OCI-LY1 (cell line): ENCODE data around the gene ZNF679.

Source experiments
- H2AFZ ChIP-seq: fragments of 200-600 bp; sonication (generic), shearing (Covaris generic); 2 replicates; pipeline ENCODE4 v1.6.0; 2014; ENCODE audit warnings: antibody characterized with exemption, mild to moderate bottlenecking, low read length
- H3F3A ChIP-seq: fragments of 200-600 bp; sonication (generic), shearing (Covaris generic); 2 replicates; pipeline ENCODE4 v1.6.0; 2014; ENCODE audit warnings: mild to moderate bottlenecking, antibody characterized with exemption, low read length, moderate library complexity; ENCODE audit not compliant: insufficient read depth
- H3K27ac ChIP-seq: fragments of 200-600 bp; sonication (generic); 2 replicates; pipeline ENCODE4 v1.5.1; 2014; ENCODE audit warnings: low read length, mixed run types, mild to moderate bottlenecking, low read depth; ENCODE audit not compliant: poor library complexity, severe bottlenecking
- H3K27me3 ChIP-seq: fragments of 200-600 bp; sonication (generic); 2 replicates; pipeline ENCODE4 v1.6.0; 2014; ENCODE audit warnings: antibody characterized with exemption, mild to moderate bottlenecking, low read length, moderate library complexity; ENCODE audit not compliant: insufficient read depth
- H3K36me3 ChIP-seq: fragments of 200-600 bp; sonication (generic); 2 replicates; pipeline ENCODE4 v1.6.1; 2014; ENCODE audit warnings: mild to moderate bottlenecking, antibody characterized with exemption, low read length, moderate library complexity, mixed read lengths; ENCODE audit not compliant: insufficient read depth
- H3K4me1 ChIP-seq: fragments of 200-600 bp; sonication (generic); 2 replicates; pipeline ENCODE4 v1.5.1; 2014; ENCODE audit warnings: mild to moderate bottlenecking, low read length, moderate library complexity; ENCODE audit not compliant: insufficient read depth, severe bottlenecking
- H3K4me2 ChIP-seq: fragments of 200-600 bp; sonication (generic), shearing (Covaris generic); 2 replicates; pipeline ENCODE4 v1.6.1; 2014; ENCODE audit warnings: low read length
- H3K4me3 ChIP-seq: fragments of 200-600 bp; sonication (generic); 2 replicates; pipeline ENCODE4 v1.5.1; 2014; ENCODE audit warnings: low read length, low read depth, mild to moderate bottlenecking, mixed read lengths; ENCODE audit not compliant: poor library complexity, severe bottlenecking
- H3K79me2 ChIP-seq: fragments of 200-600 bp; shearing (Covaris generic); 2 replicates; pipeline ENCODE4 v1.6.1; 2016; ENCODE audit warnings: mixed run types, low read length, mixed read lengths; ENCODE audit not compliant: insufficient read depth
- H3K9ac ChIP-seq: fragments of 200-600 bp; sonication (generic), shearing (Covaris generic); 2 replicates; pipeline ENCODE4 v1.6.1; 2014; ENCODE audit warnings: mild to moderate bottlenecking, low read length, mixed read lengths
- H3K9me2 ChIP-seq: fragments of 200-600 bp; sonication (generic), shearing (Covaris generic); 2 replicates; pipeline ENCODE4 v1.6.1; 2014; ENCODE audit warnings: low read depth, mild to moderate bottlenecking, low read length, mixed read lengths
- H3K9me3 ChIP-seq: fragments of 200-600 bp; shearing (Covaris generic); 2 replicates; pipeline ENCODE4 v1.6.1; 2014; ENCODE audit warnings: low read length, mixed read lengths
- H4K20me1 ChIP-seq: fragments of 200-600 bp; sonication (generic), shearing (Covaris generic); 2 replicates; pipeline ENCODE4 v1.6.0; 2016; ENCODE audit warnings: mild to moderate bottlenecking, low read length; ENCODE audit not compliant: insufficient read depth
- CTCF ChIP-seq: fragments of 200-600 bp; sonication (generic), shearing (Covaris generic); IDR thresholded peaks from 2 replicates; pipeline ENCODE4 v1.5.1; 2017; ENCODE audit warnings: mild to moderate bottlenecking, antibody characterized with exemption, low read length, moderate library complexity, mixed read lengths
- EZH2 ChIP-seq: fragments of 200-600 bp; sonication (generic), shearing (Covaris generic); IDR thresholded peaks from 2 replicates; pipeline ENCODE4 v1.8.0; 2017; ENCODE audit warnings: borderline replicate concordance, mixed run types, mild to moderate bottlenecking, antibody characterized with exemption, low read length, moderate library complexity, mixed read lengths

The ZNF679 gene

GRCh38 chr7:64300641-64301405, 72.5 kb downstream of the ZNF679 start:
- H3K9me3 ChIP-seq: 0 out of 2 replicates have a peak, but pooled peaks cover 8% of the 10 kb centered on the region
- no peak for TF ChIP-seq CTCF
- TF ChIP-seq EZH2: no peak

DNA sequence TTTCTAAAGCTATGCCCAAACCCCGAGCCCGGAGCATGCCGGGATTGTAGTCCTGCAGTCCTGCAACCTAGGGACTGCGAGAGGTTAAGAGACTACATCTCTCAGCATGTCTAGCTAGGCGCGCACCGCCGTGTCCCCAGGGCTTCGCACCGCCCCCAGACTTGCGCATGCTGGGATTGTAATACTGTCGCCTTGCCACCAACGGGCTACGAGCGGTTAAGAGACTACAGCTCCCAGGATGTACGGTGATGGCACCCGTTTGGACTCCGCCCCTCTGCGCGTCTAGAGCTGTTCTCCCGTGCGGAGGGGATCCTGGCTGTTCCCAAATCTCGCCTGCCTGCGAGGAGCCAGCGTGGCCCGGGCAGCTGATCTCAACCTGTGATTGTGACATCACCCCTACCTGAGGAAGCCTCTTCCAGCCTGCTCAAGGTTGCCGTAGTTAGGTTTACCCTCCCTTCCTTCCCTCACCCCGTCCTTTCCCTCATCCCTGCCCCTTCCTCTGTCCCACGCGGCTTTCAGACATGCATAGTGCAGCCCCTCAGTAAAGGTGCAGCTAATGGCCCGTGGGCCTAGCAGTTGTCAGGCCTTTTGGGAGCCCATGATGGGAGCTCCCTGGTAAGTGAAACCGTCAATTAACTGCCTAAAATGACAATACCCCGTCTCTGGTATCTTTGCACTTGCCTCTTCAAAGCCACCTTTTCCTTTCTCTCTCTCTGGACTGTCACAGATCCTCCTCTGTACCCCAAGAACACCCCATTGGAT, 79.2 kb downstream of the ZNF679 start:
- Histone ChIP-seq H2AFZ (peak overlapping the region; percentile 63), H4K20me1 (no peaks in the 10 kb centered on the region), H3K27ac (peak overlapping the region; percentile 84), H3K27me3 (no peaks in the 10 kb centered on the region), H3K4me1 (peaks cover 42% of the 10 kb centered on the region), H3K4me3 (peak overlapping the region; percentile 93), H3K9ac (peak overlapping the region; percentile 93), H3K9me2 (no peaks in the 10 kb centered on the region), H3K4me2 (peak overlapping the region; percentile 92), H3K79me2 (no peaks in the 10 kb centered on the region), H3K36me3 (peaks cover 10% of the 10 kb centered on the region), H3F3A (no peaks in the 10 kb centered on the region), H3K9me3 (0 out of 2 replicates have a peak, but pooled peaks cover 3% of the 10 kb centered on the region)
- TF ChIP-seq CTCF (no peak), EZH2 (no peak)

More at GRCh38 chr7:64300641-64301405, 72.5 kb downstream of the ZNF679 start:
- H3K27me3 ChIP-seq: no peaks in the 10 kb centered on the region
- no peak overlapping the region for H3K9ac ChIP-seq
- no peak overlapping the region for H3K27ac ChIP-seq
- H3K4me2 ChIP-seq: no peak overlapping the region
- no peaks in the 10 kb centered on the region for H4K20me1 ChIP-seq
- no peak overlapping the region for H2AFZ ChIP-seq
- no peaks in the 10 kb centered on the region for H3F3A ChIP-seq
- no peaks in the 10 kb centered on the region; the same call in 1 of the 2 replicates for H3K36me3 ChIP-seq
- no peak overlapping the region for H3K4me3 ChIP-seq
- peaks cover 17% of the 10 kb centered on the region for H3K4me1 ChIP-seq
- H3K79me2 ChIP-seq: no peaks in the 10 kb centered on the region
- no peaks in the 10 kb centered on the region for H3K9me2 ChIP-seq

DNA sequence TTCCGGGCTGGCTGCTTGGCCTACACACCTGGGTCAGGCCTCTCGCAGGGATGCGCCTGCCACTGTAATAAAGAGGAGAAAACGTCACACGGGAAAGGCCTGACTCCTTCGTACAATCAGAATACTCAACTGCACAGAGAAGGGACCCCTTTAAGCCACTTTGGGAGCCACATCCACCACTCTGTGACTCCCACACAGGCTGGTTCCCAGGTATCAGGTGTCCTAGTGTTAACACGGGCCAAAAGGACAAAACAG, 79.7 kb downstream of the ZNF679 start:
- TF ChIP-seq EZH2 (no peak), CTCF (no peak)
- Histone ChIP-seq H3K4me2 (peak overlapping the region; percentile 92), H3K9ac (peak overlapping the region; percentile 93), H3K36me3 (peaks cover 10% of the 10 kb centered on the region), H3K9me3 (0 out of 2 replicates have a peak, but pooled peaks cover 3% of the 10 kb centered on the region), H3F3A (no peaks in the 10 kb centered on the region), H3K4me1 (peaks cover 42% of the 10 kb centered on the region), H4K20me1 (no peaks in the 10 kb centered on the region), H3K27me3 (no peaks in the 10 kb centered on the region), H3K9me2 (no peaks in the 10 kb centered on the region), H3K4me3 (peak overlapping the region; percentile 93), H3K79me2 (no peaks in the 10 kb centered on the region), H3K27ac (peak overlapping the region; percentile 54), H2AFZ (peak overlapping the region; percentile 63)
